GM21447 (cell line): ENCODE measurements around the gene SEC24D.
"Not testable (repeated sequence)": the region's sequence is repeated elsewhere in the genome, so short reads cannot be mapped to it uniquely, and the experiment has no call there.

ENCODE experiments used
- ATAC-seq: cut with Tn5 transposase; IDR thresholded peaks from one replicate; pipeline ENCODE4 v1.9.1; 2021; ENCODE audit not compliant: unreplicated experiment

SEC24D gene, protein sequence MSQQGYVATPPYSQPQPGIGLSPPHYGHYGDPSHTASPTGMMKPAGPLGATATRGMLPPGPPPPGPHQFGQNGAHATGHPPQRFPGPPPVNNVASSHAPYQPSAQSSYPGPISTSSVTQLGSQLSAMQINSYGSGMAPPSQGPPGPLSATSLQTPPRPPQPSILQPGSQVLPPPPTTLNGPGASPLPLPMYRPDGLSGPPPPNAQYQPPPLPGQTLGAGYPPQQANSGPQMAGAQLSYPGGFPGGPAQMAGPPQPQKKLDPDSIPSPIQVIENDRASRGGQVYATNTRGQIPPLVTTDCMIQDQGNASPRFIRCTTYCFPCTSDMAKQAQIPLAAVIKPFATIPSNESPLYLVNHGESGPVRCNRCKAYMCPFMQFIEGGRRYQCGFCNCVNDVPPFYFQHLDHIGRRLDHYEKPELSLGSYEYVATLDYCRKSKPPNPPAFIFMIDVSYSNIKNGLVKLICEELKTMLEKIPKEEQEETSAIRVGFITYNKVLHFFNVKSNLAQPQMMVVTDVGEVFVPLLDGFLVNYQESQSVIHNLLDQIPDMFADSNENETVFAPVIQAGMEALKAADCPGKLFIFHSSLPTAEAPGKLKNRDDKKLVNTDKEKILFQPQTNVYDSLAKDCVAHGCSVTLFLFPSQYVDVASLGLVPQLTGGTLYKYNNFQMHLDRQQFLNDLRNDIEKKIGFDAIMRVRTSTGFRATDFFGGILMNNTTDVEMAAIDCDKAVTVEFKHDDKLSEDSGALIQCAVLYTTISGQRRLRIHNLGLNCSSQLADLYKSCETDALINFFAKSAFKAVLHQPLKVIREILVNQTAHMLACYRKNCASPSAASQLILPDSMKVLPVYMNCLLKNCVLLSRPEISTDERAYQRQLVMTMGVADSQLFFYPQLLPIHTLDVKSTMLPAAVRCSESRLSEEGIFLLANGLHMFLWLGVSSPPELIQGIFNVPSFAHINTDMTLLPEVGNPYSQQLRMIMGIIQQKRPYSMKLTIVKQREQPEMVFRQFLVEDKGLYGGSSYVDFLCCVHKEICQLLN

DNA sequence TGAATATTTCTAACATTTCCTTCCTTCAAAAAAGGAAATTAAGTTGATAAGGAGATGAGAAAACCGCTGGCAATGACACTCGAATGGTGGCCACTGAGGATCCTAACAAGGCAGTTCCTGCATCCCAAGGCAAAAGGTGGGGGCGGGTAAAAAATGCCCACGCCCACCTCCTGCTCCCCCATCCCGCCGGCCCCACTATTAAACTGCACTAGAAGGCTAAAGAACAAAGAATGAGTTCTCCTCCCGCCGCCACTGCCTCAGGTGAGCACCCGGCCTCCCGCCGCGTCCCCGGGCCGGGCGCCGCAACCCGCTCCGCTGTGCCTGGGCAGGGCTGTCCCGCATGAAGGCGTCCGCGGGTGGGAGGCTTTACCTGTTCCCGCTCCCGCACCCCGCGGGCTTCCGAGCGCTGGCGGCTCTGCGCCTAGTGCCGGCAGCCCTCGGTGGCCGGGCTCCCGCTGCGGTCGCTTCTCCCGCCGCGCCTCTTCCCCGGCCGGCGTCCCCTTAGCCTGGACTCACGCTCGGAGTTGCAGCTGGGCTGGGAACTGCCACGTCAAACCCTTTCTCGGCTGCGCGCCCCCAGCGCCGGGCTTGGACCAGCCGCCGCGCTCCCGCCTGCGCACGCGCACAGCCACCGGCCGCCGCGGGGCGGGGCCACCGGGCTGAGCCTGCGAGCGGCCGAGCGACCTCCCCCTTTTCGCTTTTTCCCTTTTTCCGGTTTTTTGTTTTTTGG, at the start of gene SEC24D:
Gene SEC24D, minus strand, starts transcription at position 556 of the 730 bp plus-strand sequence. CDS start 2,430 bp downstream, outside the sequence.
- ATAC-seq, result peak; percentile 59

DNA sequence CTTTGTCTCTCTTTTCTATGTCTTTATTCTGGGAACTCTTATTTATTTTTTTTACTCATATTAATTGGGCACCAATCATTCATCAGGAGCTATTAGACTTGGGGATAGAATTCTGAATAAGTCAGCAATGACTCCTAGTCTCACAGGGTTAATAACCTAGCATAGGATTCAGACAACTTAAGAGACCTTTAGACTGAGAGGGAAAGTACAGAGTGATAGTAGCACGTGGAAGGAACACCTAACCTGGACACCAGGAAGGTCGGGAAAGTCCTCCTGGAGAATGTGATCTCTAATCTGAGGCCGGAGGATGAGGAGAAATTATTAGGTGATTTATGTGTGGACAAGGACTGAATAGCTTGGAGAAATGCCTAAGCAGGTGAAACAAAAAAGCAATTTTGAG, 48.8 kb upstream of the SEC24D start:
- ATAC-seq, result no peak

DNA sequence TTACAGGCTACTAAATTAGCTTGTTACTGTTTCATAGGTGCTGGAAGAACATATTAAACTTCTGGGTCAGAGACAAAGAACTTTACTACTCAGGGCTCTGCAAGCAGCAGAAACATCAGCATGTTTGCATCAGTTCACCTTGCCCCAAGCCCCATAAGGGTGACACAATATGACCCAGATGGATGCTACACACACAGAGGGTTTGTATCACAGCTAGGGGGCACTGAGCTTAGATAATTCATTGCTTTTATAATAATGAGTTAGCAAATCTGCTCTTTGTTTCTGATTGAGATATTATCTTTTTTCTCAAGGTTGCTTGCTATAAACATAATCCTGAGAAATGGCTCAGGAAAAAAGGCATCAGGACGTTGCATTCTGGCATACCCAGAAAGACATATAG, 47.9 kb upstream of the SEC24D start:
- ATAC-seq, result no peak

DNA sequence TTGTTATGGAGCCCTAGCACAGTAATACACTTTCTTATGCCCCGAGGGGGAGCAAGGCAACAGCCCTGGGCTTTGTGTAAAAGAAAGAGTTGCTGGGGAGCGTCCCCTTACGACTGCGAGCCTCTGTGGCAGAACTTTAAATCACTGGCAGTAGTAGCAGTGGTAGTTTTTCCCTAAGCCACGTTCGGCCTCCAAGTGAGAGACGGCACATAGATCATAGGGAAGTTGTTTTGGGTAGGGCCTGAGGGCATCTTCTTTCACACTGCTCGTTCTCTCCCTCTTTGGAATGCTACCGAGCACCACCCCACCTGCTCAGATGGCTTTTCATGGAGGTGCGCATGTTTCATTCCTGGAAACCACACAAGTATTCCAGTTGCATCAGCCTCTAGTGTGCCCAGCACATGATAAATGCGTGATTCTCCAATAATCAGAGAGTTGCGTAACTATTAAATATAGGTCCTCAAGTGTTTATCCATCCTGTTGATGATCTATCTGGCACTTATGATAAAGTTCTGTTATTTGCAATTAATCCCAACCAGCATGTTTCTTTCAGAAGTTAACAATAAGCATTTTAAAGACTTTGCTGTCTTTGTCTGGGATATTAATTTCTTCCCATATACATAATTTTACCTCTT, 45.7 kb upstream of the SEC24D start:
- ATAC-seq, result no peak

DNA sequence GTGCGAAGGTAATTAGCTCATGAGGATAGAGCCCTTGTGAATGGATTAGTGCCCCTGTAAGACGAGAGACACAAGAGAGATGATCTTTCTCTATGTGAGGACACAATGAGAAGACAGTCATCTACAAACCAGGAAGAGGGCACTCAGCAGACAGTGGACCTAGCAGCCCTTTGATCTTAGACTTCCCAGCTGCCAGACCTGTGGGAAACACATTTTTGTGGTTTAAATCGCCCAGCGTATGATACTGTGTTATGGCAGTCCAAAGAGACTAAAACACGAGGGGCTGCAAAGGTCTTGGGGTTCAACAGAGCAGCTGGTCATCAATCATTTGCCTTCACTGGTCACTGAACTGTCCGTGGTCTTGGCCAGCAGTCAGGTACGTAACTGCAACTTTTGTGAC, 43.5 kb upstream of the SEC24D start:
- no peak for ATAC-seq

DNA sequence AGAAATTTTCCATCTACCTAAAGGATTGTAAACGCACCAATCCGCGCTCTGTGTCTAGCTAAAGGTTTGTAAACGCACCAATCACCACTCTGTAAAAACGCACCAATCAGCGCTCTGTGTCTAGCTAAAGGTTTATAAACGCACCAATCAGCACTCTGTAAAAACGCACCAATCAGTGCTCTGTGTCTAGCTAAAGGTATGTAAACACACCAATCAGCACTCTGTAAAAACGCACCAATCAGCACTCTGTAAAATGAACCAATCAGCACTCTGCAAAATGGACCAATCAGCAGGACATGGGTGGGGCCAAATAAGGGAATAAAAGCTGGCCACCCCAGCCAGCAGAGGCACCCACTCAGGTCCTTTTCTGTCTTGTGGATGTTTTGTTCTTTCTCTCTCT, 42.6 kb upstream of the SEC24D start:
- not testable (repeated sequence) for ATAC-seq

DNA sequence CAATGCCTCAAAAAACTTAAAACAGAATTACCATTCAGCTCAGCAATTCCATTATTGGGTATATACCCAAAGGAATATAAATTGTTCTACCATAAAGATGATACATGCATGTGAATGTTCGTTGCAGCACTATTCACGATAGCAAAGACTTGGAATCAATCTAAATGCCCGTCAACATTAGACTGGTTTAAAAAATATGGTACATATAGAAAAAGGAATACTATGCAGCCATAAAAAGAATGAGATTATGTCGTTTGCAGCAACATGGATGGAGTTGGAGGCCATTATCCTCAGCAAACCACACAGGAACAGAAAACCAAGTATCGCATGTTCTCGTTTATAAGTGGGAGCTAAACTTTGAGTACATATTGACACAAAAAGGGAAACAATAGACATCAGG, 41.9 kb upstream of the SEC24D start:
- no peak for ATAC-seq

DNA sequence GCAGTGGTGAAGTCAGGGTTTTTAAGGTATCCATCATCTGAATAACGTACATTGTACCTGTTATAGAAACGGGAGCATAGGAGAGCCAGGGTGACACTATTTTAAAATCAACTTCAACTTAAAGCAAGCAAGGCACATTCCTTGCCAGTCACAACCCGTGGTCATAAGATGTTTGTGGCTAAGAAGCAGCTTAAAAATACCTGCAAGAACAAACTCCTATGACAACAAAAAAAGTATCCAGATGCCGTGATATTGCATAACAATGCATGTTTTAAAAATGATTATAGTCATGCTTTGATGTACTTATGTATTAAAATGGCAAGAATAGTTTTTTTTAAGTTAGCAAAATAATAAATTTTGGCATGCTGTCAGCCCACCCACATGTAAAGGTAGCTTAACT, 36.3 kb upstream of the SEC24D start:
- no peak for ATAC-seq

DNA sequence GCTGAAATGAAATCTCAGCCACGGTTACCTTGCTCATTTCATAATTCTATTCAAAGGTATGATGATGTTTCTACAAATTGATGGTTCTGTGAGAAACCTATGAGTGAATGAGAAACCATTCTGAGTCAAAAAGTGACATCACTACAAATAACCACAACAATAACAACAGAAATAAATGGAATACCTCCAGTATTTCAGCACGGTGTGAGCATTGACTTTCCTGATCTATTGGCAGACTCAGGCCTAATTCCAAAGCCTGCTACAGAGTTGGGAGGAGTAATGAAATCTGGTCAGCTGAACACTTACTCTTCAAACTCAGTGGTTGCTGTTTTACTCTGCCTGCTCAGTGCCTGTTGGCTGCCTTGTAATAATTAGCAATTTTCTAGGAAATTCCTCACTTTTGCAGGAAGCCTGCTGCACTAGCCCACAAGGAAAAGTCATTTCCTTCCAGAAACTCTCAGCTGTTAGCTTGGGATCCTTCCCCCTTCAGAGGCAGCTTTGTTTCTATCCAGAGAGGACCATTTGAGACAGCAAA, 33.9 kb upstream of the SEC24D start:
- ATAC-seq, result no peak

DNA sequence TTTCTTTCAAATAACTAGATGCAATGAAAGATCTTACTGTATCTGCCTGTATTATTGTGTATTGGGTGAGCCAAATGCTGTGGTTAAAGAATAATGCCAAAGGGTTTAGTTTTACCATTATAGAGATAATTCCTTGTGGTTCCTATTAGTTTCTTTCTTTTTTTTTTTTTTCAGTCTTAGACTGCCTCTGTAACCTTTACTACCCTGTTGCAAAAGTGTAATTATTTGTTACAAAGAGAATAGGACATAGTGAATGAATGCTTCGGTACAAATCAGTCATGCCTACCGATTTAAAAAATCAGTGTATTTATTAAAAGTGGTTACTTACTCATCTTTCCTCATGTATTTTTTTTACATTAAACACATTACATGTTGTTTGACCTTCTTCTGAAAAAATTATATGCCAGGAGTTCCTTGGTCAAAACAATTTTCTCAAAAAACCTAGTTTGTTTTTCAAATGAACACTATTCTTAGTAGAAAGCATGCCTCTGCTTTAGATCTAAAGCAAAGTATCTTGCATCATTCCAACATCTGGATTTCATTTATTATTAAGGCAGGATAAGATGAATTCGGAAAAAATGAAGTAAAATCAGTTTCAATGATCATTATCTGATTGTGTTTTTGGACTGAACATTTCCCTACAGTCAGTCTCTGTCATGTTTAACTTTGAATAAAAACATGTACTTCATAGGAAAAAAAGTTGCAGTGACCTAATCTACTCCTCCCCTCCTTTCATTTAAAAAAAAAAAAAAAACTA, 31.6 kb upstream of the SEC24D start:
- no peak for ATAC-seq

DNA sequence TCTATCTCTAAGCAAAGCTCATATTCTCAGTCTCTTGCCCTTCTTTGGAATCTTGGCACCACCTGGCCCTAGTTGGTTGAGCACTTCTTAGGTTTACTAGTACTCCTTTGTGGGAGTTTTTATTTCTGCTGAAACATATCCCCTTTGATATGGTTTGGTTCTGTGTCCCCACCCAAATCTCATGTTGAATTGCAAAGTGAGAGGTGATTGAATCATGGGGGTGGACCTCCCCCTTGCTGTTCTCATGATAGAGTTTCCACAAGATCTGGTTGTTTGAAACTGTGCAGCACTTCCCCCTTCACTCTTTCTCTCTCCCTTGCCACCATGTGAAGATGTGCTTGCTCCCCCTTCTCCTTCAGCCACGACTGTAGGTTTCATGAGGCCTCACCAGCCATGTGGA, 30.5 kb upstream of the SEC24D start:
- no peak for ATAC-seq

DNA sequence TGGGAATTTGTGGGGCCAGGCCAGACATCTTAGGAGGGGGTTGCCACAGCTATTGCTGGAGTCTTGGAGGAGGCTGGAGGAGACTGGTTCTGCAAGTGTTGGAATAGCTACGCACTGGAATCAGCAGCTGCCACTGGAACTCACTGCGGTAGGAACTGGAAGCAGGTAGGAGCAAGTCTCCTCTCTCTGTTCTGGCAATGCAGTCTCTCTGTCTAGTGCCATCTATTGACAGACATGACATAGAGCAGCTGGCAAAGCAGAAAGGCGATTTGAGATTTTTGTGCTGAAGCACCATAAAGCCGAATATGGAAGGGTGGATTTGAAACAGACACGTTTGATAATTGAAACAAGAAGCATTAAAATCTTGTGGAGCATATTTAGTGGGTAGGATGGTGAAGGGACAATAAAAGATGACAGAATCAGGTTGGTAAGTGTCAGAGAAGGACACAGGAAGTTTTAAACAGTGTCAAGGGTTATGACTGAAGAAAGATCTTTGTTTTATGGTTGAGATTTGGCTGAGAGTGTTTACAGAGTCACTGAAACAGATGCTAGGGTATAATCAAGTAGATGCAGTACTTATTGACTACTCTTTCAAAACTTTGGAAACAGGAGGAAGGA, 29.3 kb upstream of the SEC24D start:
- peak; percentile 84 for ATAC-seq

DNA sequence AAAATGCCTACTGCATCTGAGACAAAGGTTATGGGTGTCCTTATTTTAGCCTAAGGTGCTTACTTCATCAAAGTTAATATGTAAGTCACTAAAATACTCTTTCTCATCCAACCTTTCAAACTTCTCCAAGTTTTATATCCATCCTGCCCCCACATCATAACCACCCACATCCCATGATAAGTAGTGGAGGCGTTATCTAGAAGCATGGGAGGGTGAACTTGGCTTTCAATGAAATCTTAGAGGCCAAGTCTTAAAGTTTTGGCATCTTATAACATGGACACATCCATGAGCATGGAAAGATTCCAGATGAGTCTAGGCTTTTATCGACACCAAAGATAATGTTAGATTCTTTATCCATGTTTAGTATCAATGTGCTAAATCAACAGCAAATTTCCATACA, 22.9 kb upstream of the SEC24D start:
- no peak for ATAC-seq

DNA sequence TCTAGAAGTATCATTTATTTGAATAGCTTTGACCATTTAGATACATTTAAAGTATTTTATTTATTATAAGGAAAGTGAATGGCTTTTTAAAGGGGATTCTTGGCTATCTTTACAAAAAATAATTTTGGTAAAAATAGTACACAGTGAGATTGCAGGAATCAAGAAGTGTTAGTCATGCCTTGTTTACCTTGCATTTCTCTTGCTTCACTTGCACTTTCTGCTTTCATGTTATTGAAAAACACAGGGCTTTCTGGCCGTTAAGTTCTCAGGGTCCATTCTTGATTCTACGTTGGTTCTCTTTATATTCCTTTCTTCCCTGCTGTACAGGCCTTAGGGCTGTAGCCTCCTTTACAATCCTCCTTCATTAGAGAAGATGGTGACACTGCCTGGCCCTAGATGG, 21.8 kb upstream of the SEC24D start:
- ATAC-seq, result no peak

DNA sequence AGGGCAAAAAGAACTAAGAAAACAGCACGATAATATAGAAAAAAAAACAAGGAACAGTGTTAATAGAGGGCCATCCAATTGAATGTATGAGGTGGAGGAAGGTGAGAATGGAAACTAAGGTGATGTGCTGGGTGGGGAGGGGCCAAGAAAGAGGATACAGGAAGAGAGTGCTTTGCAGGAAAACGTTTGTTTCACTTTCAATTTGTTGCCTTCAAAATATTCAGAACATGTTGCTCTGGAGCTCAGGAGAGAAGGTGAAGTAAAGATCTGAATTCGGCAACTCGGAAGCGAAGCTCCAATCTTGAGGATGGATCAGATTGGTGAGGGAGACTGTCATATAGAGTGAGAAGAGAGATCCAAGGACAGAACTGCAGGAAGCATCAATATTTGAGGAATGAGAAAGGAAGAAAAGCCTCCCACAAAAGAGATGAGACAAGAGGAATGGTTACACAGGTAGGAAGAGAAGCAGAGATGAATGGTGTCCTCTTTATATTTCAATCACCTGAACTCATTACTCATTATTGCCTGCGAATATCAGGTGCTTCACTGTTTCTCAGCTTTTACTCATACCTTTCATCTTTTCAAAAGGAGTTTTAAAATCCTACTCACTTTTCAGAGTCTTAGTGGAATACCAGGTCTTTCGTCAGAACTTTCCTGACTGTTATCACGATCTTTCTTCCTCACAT, 14.7 kb upstream of the SEC24D start:
- ATAC-seq, result peak; percentile 98

DNA sequence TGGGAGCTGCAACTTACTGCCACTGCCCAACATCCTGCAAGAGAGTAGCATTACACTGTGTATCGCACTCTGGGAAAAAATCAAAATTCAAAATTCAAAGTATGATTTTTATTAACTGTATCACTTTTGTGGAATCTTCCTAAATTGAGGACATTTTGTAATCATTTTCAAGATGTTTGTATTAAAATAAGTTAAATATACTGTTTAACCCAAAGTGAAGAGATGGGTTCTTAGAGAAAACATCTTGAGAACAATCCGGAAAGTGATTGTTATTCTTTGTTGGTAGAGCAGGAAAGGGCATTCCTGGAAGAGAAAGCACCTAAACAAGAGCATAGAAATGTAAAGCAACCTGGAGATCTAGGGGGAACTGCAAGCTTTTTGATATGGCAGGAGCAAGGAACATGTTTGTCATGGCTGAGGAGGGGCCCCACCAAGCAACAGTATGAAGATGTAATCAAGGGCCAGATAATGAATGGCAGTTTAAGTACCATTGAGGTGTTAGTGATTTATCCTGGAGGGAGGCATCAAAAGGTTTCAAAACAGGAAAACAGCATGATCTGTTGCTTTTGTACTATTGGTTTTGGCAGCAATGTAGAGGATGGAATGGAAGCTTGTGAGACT, 14.1 kb upstream of the SEC24D start:
- ATAC-seq, result peak; percentile 4

DNA sequence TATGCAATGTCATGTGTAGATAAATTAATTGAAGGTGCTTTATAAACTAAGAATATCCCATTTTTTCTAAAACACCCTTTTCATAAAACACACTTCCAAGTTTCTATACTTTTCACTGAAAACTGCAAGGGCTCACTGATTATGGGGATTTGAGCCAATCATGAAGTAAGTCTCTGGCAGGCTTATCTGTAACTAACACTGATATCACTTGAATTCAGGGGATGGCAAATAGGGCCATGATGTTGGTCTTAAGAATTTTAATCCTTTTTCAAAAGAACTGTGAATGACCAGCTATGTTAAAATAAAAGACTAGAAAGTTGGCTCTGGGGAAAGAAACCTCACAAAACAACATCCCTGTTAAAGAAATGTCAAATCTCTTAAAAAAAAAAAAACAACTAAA, 13.0 kb upstream of the SEC24D start:
- no peak for ATAC-seq

DNA sequence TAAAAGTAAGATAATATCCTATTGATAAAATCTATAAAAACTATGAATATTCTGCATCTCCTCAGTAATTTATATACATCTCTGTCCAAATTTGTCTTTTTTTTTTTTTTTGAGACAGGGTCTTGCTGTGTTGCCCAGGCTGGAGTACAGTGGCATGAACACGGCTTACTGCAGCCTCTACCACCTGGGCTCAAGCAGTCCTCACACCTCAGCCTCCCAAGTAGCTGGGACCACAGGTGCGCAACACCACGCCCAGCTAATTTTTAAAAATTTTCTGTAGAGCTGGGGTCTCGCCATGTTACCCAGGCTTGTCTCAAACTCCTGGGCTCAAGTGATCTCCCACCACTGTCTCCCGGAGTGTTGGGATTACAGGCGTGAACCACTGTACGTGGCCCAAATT, 12.3 kb upstream of the SEC24D start:
- no peak for ATAC-seq
